Left lobe of liver (tissue), 2 donors: ENCODE data around the gene PROM1. TPM values are rescaled to one million over a fixed set of nuclear protein-coding genes. Genes with fewer than 3 reads are reported as not detected.

ENCODE experiments used
- ATAC-seq: fragments of 200-7000 bp; cut with Tn5 transposase; one replicate; pipeline ENCODE4 v1.9.1; 2020; ENCODE audit warnings: mild to moderate bottlenecking, moderate library complexity
- DNase-seq: peaks from one replicate; pipeline ENCODE4 v3.0.0-alpha.2; 2020; ENCODE audit warnings: low spot score
- total RNA-seq: library from RNA; stranded (reverse); gene quantifications from one replicate; pipeline ENCODE4 v1.2.1, GENCODE V29; 2021
- donor health status: DM: no; HTN: no; CAD: no; lungs with moderate emphysema.
- donor health status: DM: no; HTN: yes; CAD: no.

Gene PROM1
- total RNA-seq, 1 donor from 2014 or later = 1.3 TPM

- no peak for ATAC-seq
- DNase-seq = no peak
Observed at GRCh38 chr4:15920723-15921591, 162.9 kb downstream of the PROM1 start.

- ATAC-seq (no peak), DNase-seq (no peak)
Observed at GRCh38 chr4:15918484-15919129, 165.2 kb downstream of the PROM1 start.

Other genes starting within 250 kb of the PROM1 start
- gene FGFBP1, start 145.3 kb downstream of the PROM1 start, total RNA-seq = not detected
- gene FGFBP2, start 120.8 kb downstream of the PROM1 start, total RNA-seq = 0.30 TPM
- 39.6 TPM for gene TAPT1, start 142.4 kb upstream of the PROM1 start, total RNA-seq